BE2C (cell line): ENCODE data around the gene GGCT.
A peak's percentile ranks its signal among the peaks of the same experiment; 100 is the strongest.
"Not testable (repeated sequence)": the region's sequence is repeated elsewhere in the genome, so short reads cannot be mapped to it uniquely, and the experiment has no call there.

Experiments
- DNase-seq: peaks from one replicate; pipeline ENCODE4 v3.0.0-alpha.2; 2020
- H3K27me3 ChIP-seq: fragments of 250-450 bp; sonication (Bioruptor Pico); 2 replicates; pipeline ENCODE4 v1.5.1; 2020; ENCODE audit warnings: mild to moderate bottlenecking
- H3K36me3 ChIP-seq: fragments of 250-450 bp; sonication (Bioruptor Pico); 2 replicates; pipeline ENCODE4 v1.5.1; 2020; ENCODE audit warnings: mild to moderate bottlenecking
- H3K4me1 ChIP-seq: fragments of 250-450 bp; sonication (Bioruptor Pico); 2 replicates; pipeline ENCODE4 v1.5.1; 2020
- H3K4me3 ChIP-seq: 2 replicates; pipeline ENCODE4 v1.5.1; 2011; ENCODE audit warnings: low read depth, low read length
- H3K9me3 ChIP-seq: fragments of 250-450 bp; sonication (Bioruptor Pico); 2 replicates; pipeline ENCODE4 v1.5.1; 2020
- CTCF ChIP-seq: IDR thresholded peaks from 2 replicates; pipeline ENCODE4 v1.5.1; 2012; ENCODE audit warnings: mild to moderate bottlenecking, low read depth, low read length

Gene GGCT

GRCh38 chr7:30491417-30491816 lies 13.2 kb downstream of the GGCT start:
- DNase-seq, result no peak
- H3K4me3 ChIP-seq, result no peak overlapping the region
- H3K36me3 ChIP-seq, result peaks cover 1% of the 10 kb centered on the region
- TF ChIP-seq CTCF, result no peak
- H3K27me3 ChIP-seq, result 0 out of 2 replicates have a peak, but pooled peaks cover 4% of the 10 kb centered on the region
- no peaks in the 10 kb centered on the region for H3K4me1 ChIP-seq
- no peaks in the 10 kb centered on the region for H3K9me3 ChIP-seq

GRCh38 chr7:30487371-30487770 lies 17.3 kb downstream of the GGCT start:
- Histone ChIP-seq H3K4me1 (no peaks in the 10 kb centered on the region), H3K4me3 (no peak overlapping the region), H3K36me3 (no peaks in the 10 kb centered on the region), H3K9me3 (no peaks in the 10 kb centered on the region), H3K27me3 (0 out of 2 replicates have a peak, but pooled peaks cover 1% of the 10 kb centered on the region)
- DNase-seq, result no peak
- TF ChIP-seq CTCF, result no peak

- Histone ChIP-seq H3K27me3 (no peaks in the 10 kb centered on the region), H3K4me1 (no peaks in the 10 kb centered on the region), H3K36me3 (no peaks in the 10 kb centered on the region), H3K4me3 (no peak overlapping the region), H3K9me3 (no peaks in the 10 kb centered on the region)
- DNase-seq, result no peak
- no peak for TF ChIP-seq CTCF
Measured at GRCh38 chr7:30485667-30486066, 19.0 kb downstream of the GGCT start.

- H3K4me1 ChIP-seq, H3K36me3 ChIP-seq, H3K9me3 ChIP-seq, H3K27me3 ChIP-seq, DNase-seq, H3K4me3 ChIP-seq: not testable (repeated sequence)
Measured at GRCh38 chr7:30481416-30481815, 23.2 kb downstream of the GGCT start.

- DNase-seq, result no peak
- no peak for TF ChIP-seq CTCF
- H3K27me3 ChIP-seq, result no peaks in the 10 kb centered on the region
- peak overlapping the region; percentile 83 for H3K4me3 ChIP-seq
- no peaks in the 10 kb centered on the region for H3K9me3 ChIP-seq
- H3K36me3 ChIP-seq, result no peaks in the 10 kb centered on the region
- no peaks in the 10 kb centered on the region for H3K4me1 ChIP-seq
Measured at GRCh38 chr7:30479202-30480120, 25.2 kb downstream of the GGCT start.

- Histone ChIP-seq H3K4me3 (peak within 1 kb of the TSS; percentile 83), H3K9me3 (no peaks in the 10 kb centered on the region), H3K36me3 (no peaks in the 10 kb centered on the region), H3K4me1 (no peaks in the 10 kb centered on the region), H3K27me3 (no peaks in the 10 kb centered on the region)
- DNase-seq, result peak; percentile 79
- TF ChIP-seq CTCF, result no peak
Measured at GRCh38 chr7:30478349-30479201, 26.1 kb downstream of the GGCT start, which contains the start of gene NOD1. NOD1 (minus strand) TSS chr7:30478784; CDS start chr7:30456921, 21,863 bp downstream.
